ENCODE measurements around the gene PLCB2. TPM values are rescaled to one million over a fixed set of nuclear protein-coding genes. Genes with fewer than 3 reads are reported as not detected.

Gene PLCB2
- polyA plus RNA-seq, 1 donor (not counting 4 experiments of a cell fraction or from before 2014, with no cell fraction given) = 0.73 TPM

DNA sequence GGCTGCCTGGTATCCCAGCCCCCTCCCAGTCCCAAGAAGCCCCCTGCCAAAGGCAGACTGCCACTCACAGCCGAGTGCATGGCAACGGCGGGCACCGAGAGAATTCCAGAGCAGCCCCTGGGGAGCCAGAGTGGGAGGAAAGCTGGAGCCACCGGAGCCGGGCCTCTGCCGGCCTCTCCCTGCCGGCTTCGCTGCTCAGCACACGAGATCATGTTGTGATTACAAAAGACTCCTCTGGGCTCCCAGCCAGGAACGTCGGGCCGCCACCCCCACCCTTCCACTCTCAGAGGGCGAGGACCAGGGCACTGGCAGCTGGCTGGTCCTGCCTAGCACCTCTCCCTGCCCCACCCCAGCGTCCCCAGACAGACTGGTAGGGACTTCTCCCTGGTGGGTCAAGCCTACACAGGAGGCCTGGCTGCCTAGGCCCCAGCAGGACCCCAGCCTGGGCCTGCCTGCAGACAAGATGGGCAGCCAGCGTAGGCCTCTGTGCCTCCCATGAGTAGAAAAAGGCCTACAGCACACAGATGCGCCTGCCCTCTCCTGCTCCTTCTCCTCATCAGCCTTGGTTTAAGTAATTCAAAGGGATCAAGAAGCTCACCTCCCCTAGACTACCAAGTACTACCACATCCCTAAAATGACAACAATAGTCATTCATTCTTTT lies 33.1 kb upstream of the PLCB2 start, which contains the start of gene CCDC9B:
CCDC9B (minus strand) TSS at position 200 of the 661 bp plus-strand sequence; CDS start at position 80, 120 bp downstream.
- TF ChIP-seq, protein P1, sequence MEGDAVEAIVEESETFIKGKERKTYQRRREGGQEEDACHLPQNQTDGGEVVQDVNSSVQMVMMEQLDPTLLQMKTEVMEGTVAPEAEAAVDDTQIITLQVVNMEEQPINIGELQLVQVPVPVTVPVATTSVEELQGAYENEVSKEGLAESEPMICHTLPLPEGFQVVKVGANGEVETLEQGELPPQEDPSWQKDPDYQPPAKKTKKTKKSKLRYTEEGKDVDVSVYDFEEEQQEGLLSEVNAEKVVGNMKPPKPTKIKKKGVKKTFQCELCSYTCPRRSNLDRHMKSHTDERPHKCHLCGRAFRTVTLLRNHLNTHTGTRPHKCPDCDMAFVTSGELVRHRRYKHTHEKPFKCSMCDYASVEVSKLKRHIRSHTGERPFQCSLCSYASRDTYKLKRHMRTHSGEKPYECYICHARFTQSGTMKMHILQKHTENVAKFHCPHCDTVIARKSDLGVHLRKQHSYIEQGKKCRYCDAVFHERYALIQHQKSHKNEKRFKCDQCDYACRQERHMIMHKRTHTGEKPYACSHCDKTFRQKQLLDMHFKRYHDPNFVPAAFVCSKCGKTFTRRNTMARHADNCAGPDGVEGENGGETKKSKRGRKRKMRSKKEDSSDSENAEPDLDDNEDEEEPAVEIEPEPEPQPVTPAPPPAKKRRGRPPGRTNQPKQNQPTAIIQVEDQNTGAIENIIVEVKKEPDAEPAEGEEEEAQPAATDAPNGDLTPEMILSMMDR (optimal IDR thresholded peaks at IDR 0.05 in 1 of 3, IDR thresholded peaks at IDR 0.05 in 1 of 3, conservative IDR thresholded peaks at IDR 0.05 in 1 of 3; ENCODE audit: extremely low read depth in 1 of 3, insufficient read depth in 2 of 3, low read length in 3 of 3) = no peak
- TF ChIP-seq EZH2 (IDR thresholded peaks at IDR 0.05; ENCODE audit: low read length) = no peak
- peak within 1 kb of the TSS; percentile 74 to 90 (median 75) for H3K4me3 ChIP-seq (ENCODE audit: control insufficient read depth in 2 of 3, extremely low read depth in 1 of 3, insufficient read depth in 2 of 3, low read depth in 1 of 3, low read length in 3 of 3)
- no peaks in the 10 kb centered on the region for H3K9me1 ChIP-seq (ENCODE audit: control insufficient read depth, extremely low read depth, insufficient read depth, low read length)
- H3K4me1 ChIP-seq (ENCODE audit: control insufficient read depth, extremely low read depth, insufficient read depth, low read length) = peaks cover 81% of the 10 kb centered on the region
- no peaks in the 10 kb centered on the region for H4K20me1 ChIP-seq (ENCODE audit: control insufficient read depth, extremely low read depth, insufficient read depth, low read length)
- peaks cover 35% of the 10 kb centered on the region for H3K79me2 ChIP-seq (ENCODE audit: control insufficient read depth, insufficient read depth, low read length)
- peak within 1 kb of the TSS; percentile 59 for H2AFZ ChIP-seq (ENCODE audit: control insufficient read depth, low read length)
- peak within 1 kb of the TSS; percentile 91 for H3K27ac ChIP-seq (ENCODE audit: control insufficient read depth, insufficient read depth, low read length)
- H3K4me2 ChIP-seq (ENCODE audit: control insufficient read depth, extremely low read depth, insufficient read depth, low read depth, low read length) = peak within 1 kb of the TSS; percentile 97
- H3K9ac ChIP-seq (ENCODE audit: control insufficient read depth, extremely low read depth, insufficient read depth, low read length) = peak within 1 kb of the TSS; percentile 96
- DNase-seq (ENCODE audit: low read depth, low spot score) (no peak), FAIRE-seq (peak; percentile 56)
- H3K9me3 ChIP-seq (ENCODE audit: control insufficient read depth, low read depth, low read length) = no peaks in the 10 kb centered on the region
- H3K27me3 ChIP-seq (ENCODE audit: control insufficient read depth, extremely low read depth, insufficient read depth, low read length) = no peaks in the 10 kb centered on the region
- H3K36me3 ChIP-seq (ENCODE audit: control insufficient read depth in 2 of 2, extremely low read depth in 1 of 2, insufficient read depth in 2 of 2, low read length in 2 of 2) = peaks cover 14 to 19% of the 10 kb centered on the region in 2 experiments
- dilution Hi-C loops (cut with MboI; ENCODE audit: extremely low pct_ligation_motif_present, low sequenced_read_pairs) = no loop called here

DNA sequence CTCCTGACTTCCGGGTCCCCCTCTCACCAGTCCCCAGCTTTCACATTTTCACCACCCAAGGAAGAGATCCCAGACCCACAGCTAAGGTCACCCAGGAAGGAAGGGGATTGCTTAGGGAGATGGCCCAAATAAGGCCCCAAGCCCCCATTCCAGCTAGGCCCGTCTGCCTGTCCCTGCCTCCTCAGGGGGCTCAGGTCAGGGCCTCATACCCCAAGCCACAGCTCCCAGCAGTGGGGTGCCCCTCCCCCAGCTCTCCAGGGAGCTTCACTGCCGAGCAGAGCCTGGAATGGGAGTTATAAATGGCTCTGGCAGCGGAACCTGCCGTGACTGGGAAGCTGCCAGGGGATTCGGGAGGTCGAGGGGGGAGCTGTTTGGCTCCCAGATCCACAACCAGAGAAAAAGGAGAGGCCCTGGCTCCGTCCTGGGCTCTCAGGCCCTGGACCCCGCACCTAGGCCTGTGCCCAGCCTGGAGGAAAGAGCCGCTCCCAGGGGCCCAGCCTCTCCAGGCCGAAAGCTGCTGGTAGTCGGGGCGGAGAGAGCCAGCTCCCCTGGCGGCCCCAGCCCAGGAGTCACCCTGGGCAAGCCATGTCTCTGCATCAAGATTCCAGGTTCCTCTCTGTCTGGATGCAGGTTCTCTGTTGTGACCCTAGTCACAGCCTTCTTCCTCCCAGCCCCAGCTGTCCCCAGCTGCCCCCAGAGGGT lies 32.5 kb upstream of the PLCB2 start:
- TF ChIP-seq EZH2 (IDR thresholded peaks at IDR 0.05; ENCODE audit: low read length) = no peak
- TF ChIP-seq, protein P1 (optimal IDR thresholded peaks at IDR 0.05 in 1 of 3, IDR thresholded peaks at IDR 0.05 in 1 of 3, conservative IDR thresholded peaks at IDR 0.05 in 1 of 3; ENCODE audit: extremely low read depth in 1 of 3, insufficient read depth in 2 of 3, low read length in 3 of 3) = no peak
- FAIRE-seq (no peak), DNase-seq (ENCODE audit: low read depth, low spot score) (no peak)
- peak overlapping the region; percentile 96 for H3K9ac ChIP-seq (ENCODE audit: control insufficient read depth, extremely low read depth, insufficient read depth, low read length)
- peaks cover 88% of the 10 kb centered on the region for H3K4me1 ChIP-seq (ENCODE audit: control insufficient read depth, extremely low read depth, insufficient read depth, low read length)
- peaks cover 16 to 25% of the 10 kb centered on the region in 2 experiments for H3K36me3 ChIP-seq (ENCODE audit: control insufficient read depth in 2 of 2, extremely low read depth in 1 of 2, insufficient read depth in 2 of 2, low read length in 2 of 2)
- H3K27me3 ChIP-seq (ENCODE audit: control insufficient read depth, extremely low read depth, insufficient read depth, low read length) = no peaks in the 10 kb centered on the region
- dilution Hi-C loops (cut with MboI; ENCODE audit: extremely low pct_ligation_motif_present, low sequenced_read_pairs) = no loop called here
- H3K27ac ChIP-seq (ENCODE audit: control insufficient read depth, insufficient read depth, low read length) = peak overlapping the region; percentile 91
- no peaks in the 10 kb centered on the region for H4K20me1 ChIP-seq (ENCODE audit: control insufficient read depth, extremely low read depth, insufficient read depth, low read length)
- H3K4me2 ChIP-seq (ENCODE audit: control insufficient read depth, extremely low read depth, insufficient read depth, low read depth, low read length) = peak overlapping the region; percentile 97
- H3K9me3 ChIP-seq (ENCODE audit: control insufficient read depth, low read depth, low read length) = no peaks in the 10 kb centered on the region
- no peak overlapping the region for H2AFZ ChIP-seq (ENCODE audit: control insufficient read depth, low read length)
- H3K79me2 ChIP-seq (ENCODE audit: control insufficient read depth, insufficient read depth, low read length) = peaks cover 35% of the 10 kb centered on the region
- no peaks in the 10 kb centered on the region for H3K9me1 ChIP-seq (ENCODE audit: control insufficient read depth, extremely low read depth, insufficient read depth, low read length)
- H3K4me3 ChIP-seq (ENCODE audit: control insufficient read depth in 2 of 3, extremely low read depth in 1 of 3, insufficient read depth in 2 of 3, low read depth in 1 of 3, low read length in 3 of 3) = peak overlapping the region; percentile 74 to 90 (median 75)

Data from keratinocyte (primary cell).